Activated naive CD4-positive, alpha-beta T cell treated with anti-CD3 and anti-CD28 coated beads for 36 hours (primary cell): Measurements from ENCODE around the gene CCT5. TPM values are rescaled to one million over a fixed set of nuclear protein-coding genes. Genes with fewer than 3 reads are reported as not detected.

Source experiments
- CTCF ChIA-PET: fragments of 350-600 bp; sonication (Branson Sonifier 250); formaldehyde crosslinking; loops from one replicate; lab custom pipeline; 2021; ENCODE audit warnings: antibody characterized with exemption; lab: Charles Lee
- DNase-seq: peaks from one replicate; pipeline ENCODE4 v3.0.0-alpha.2; 2020
- H3K27ac Mint-ChIP-seq: one replicate; pipeline ENCODE4 v1.8.0; 2021; ENCODE audit warnings: mild to moderate bottlenecking, mixed read lengths
- H3K27me3 Mint-ChIP-seq: one replicate; pipeline ENCODE4 v1.8.0; 2021; ENCODE audit warnings: low read depth, mixed read lengths
- H3K36me3 Mint-ChIP-seq: one replicate; pipeline ENCODE4 v1.8.0; 2021; ENCODE audit warnings: low read depth, mixed read lengths
- H3K4me1 Mint-ChIP-seq: one replicate; pipeline ENCODE4 v1.8.0; 2021; ENCODE audit warnings: low read depth, mixed read lengths
- H3K4me3 Mint-ChIP-seq: one replicate; pipeline ENCODE4 v1.8.0; 2021; ENCODE audit warnings: mild to moderate bottlenecking, moderate library complexity, mixed read lengths
- H3K9me3 Mint-ChIP-seq: one replicate; pipeline ENCODE4 v1.8.0; 2021; ENCODE audit warnings: mixed read lengths
- intact Hi-C: fragments of 100-400 bp; cut with micrococcal nuclease; formaldehyde crosslinking; loops from one replicate; pipeline ENCODE4 v1.15.1; 2023
- total RNA-seq, 2 experiments: library from RNA; stranded (reverse); gene quantifications; one replicate each; pipeline ENCODE4 v1.2.3, GENCODE V29; 2021

CCT5 gene
- total RNA-seq: 100 to 1,000 TPM; 414 to 419 TPM

DNA sequence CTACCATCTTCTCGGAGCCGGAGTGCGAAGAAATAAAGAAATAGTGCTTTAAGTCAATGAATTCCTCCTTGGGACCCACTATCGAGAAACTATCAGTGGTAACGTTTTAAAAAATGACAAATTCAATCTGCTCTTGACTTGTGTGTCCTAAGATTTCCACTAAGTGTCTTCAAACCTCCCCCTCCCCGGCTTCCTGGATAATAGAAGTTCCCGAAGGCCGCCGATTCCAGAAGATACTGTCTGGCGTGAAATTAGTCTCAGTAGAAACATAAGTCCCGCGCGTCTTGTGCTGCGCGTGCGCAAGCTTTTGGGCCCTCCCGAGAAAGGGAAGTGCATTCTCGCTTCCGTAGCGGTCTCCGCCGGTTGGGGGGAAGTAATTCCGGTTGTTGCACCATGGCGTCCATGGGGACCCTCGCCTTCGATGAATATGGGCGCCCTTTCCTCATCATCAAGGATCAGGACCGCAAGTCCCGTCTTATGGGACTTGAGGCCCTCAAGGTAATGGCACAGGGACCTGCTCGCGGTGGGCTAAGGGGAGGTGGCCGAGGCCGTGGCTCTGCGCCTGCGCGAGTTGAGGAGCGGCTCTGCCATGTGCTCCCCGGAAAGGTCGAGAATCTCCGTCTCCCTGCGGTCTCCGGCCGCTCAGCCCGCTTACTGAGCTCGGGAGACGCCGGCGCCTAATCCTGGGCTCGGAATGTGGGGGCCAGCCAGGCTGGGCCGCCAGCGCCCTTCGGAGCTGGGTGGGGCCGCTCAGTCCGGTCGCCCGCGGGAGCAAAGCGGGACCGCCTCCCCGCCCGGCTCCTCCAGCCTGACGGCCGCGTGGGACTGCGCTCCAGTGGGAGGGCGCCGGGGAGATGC lies at the start of gene CCT5:
Gene CCT5, plus strand, starts transcription at position 333 of the 858 bp plus-strand sequence. Its CDS starts 61 bp downstream, at position 394.
- CTCF ChIA-PET: interaction anchor here (0.6 to 1.1 kb wide), 2 partner anchors 33 to 107 kb away, joined by 3 to 4 read pairs; no protein-coding TSS in a partner anchor
- no peaks in the 10 kb centered on the region for H3K9me3 Mint-ChIP-seq
- H3K36me3 Mint-ChIP-seq: peaks cover 35% of the 10 kb centered on the region
- H3K27ac Mint-ChIP-seq: peak within 1 kb of the TSS; percentile 99
- peak; percentile 93 for DNase-seq
- H3K27me3 Mint-ChIP-seq: no peaks in the 10 kb centered on the region
- H3K4me3 Mint-ChIP-seq: peak within 1 kb of the TSS; percentile 86
- peaks cover 47% of the 10 kb centered on the region for H3K4me1 Mint-ChIP-seq
- intact Hi-C loops: loop anchor here (1.0 to 10.0 kb wide), 8 partner anchors 35 to 895 kb away; partner anchors contain the start of genes ANKRD33B, DAP, MARCHF6 and ROPN1L

GRCh38 chr5:10201223-10201868 lies 48.7 kb upstream of the CCT5 start:
- CTCF ChIA-PET: no interaction called here
- H3K9me3 Mint-ChIP-seq: peaks cover 19% of the 10 kb centered on the region
- DNase-seq: no peak
- H3K27ac Mint-ChIP-seq: no peak overlapping the region
- intact Hi-C loops: no loop called here
- no peak overlapping the region for H3K4me3 Mint-ChIP-seq
- no peaks in the 10 kb centered on the region for H3K4me1 Mint-ChIP-seq
- H3K27me3 Mint-ChIP-seq: no peaks in the 10 kb centered on the region
- H3K36me3 Mint-ChIP-seq: peaks cover 7% of the 10 kb centered on the region

DNA sequence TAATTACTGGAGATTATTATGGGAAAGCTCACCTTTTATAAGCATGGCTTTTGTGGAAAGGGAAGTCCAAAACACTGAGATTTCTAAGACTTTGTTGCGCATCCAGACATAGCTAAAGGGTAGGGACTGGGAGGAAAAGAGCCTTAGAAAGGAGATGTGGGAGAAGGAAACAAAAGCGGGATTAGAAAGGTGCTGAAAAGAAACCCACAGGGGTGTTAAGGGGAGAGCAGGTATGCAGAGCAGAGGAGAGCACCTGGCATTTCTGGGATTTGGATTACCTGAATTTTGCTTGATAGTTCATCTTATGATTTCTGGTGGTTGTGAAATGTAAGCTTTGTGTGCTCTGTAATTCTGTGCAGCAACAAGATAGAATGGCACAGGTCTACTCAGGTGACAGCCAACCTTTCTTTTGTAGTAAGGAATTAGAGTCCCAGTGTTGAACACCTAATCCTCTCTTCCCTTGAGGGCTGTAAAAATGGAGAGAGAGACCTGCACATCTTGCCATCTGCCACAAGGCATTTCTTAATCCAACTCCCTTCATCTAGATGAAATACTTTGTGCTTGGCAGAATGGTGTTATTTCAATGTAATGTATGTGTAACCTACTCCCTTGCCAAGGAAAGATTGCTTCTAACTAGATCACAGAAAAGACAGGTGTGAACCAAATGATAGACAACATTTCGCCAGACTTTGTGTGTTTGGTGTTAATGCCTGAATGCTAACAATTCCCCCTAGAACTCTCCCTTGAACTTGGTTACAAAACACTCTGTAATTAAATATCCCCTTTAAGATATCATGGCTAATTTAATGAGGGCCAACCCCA lies 47.8 kb upstream of the CCT5 start:
- Mint-ChIP-seq H3K27me3 (no peaks in the 10 kb centered on the region), H3K27ac (no peak overlapping the region), H3K36me3 (peaks cover 7% of the 10 kb centered on the region), H3K4me3 (no peak overlapping the region), H3K9me3 (peaks cover 12% of the 10 kb centered on the region), H3K4me1 (no peaks in the 10 kb centered on the region)
- no peak for DNase-seq
- intact Hi-C loops: no loop called here
- CTCF ChIA-PET: no interaction called here

GRCh38 chr5:10209004-10209403 lies 41.1 kb upstream of the CCT5 start:
- Mint-ChIP-seq H3K4me3 (no peak overlapping the region), H3K9me3 (no peaks in the 10 kb centered on the region), H3K27ac (no peak overlapping the region), H3K4me1 (no peaks in the 10 kb centered on the region), H3K27me3 (no peaks in the 10 kb centered on the region), H3K36me3 (peaks cover 10% of the 10 kb centered on the region)
- no peak for DNase-seq
- CTCF ChIA-PET: interaction anchor here (0.6 kb wide), 1 partner anchor 106 kb away, joined by 8 read pairs; no protein-coding TSS in a partner anchor
- intact Hi-C loops: no loop called here

GRCh38 chr5:10213316-10213715 lies 36.8 kb upstream of the CCT5 start:
- Mint-ChIP-seq H3K9me3 (no peaks in the 10 kb centered on the region), H3K27me3 (no peaks in the 10 kb centered on the region), H3K4me1 (no peaks in the 10 kb centered on the region), H3K27ac (no peak overlapping the region), H3K4me3 (no peak overlapping the region), H3K36me3 (peaks cover 10% of the 10 kb centered on the region)
- CTCF ChIA-PET: interaction anchor here (0.7 kb wide), 1 partner anchor 799 kb away, joined by 4 read pairs; no protein-coding TSS in a partner anchor
- intact Hi-C loops: no loop called here
- DNase-seq: no peak

DNA sequence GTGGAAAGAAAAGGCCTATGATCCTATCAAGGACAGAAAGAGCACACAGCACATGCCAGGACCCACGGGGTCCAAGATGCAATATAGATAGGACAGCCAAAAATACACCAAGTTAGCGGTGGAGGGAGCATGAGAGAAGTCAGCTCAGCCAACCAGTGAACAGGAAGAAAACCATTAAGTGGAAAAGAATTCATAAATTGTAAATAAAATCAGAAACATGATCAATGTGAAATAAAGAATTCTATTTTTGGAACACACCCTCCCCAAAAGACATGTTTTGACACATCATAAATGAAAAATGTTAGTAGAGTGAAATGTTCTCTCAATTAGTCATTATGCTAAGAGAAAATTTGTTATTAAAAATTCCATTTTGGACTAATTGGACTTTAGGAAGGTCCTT lies 36.0 kb upstream of the CCT5 start:
- Mint-ChIP-seq H3K36me3 (peaks cover 10% of the 10 kb centered on the region), H3K27ac (no peak overlapping the region), H3K4me1 (no peaks in the 10 kb centered on the region), H3K9me3 (no peaks in the 10 kb centered on the region), H3K4me3 (no peak overlapping the region), H3K27me3 (no peaks in the 10 kb centered on the region)
- CTCF ChIA-PET: no interaction called here
- no peak for DNase-seq
- intact Hi-C loops: no loop called here

DNA sequence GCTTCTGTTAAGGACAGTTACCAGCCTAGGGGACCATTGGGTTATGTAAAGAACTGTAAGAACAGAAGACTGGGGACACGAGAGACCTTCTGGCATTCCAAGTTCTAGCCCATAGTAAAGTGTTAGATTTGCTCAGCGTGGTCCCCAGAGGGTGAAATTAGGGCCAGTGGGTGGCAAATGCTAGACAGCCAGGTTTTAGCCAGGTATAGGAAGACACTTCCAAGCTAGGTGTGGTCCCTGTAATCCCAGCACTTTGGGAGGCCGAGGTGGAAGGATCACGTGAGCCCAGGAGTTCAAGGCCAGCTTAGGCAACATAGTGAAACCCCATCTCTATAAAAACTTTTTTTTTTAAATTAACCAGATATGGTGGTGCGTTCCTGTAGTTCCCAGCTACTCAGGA lies 34.7 kb upstream of the CCT5 start:
- H3K36me3 Mint-ChIP-seq: peaks cover 8% of the 10 kb centered on the region
- intact Hi-C loops: no loop called here
- DNase-seq: no peak

GRCh38 chr5:10216107-10216506 lies 34.0 kb upstream of the CCT5 start:
- Mint-ChIP-seq H3K36me3 (peaks cover 5% of the 10 kb centered on the region), H3K27ac (no peak overlapping the region), H3K4me1 (no peaks in the 10 kb centered on the region), H3K27me3 (no peaks in the 10 kb centered on the region), H3K4me3 (no peak overlapping the region), H3K9me3 (no peaks in the 10 kb centered on the region)
- no peak for DNase-seq
- CTCF ChIA-PET: no interaction called here
- intact Hi-C loops: no loop called here

More for the DNA sequence above, 34.7 kb upstream of the CCT5 start:
- Mint-ChIP-seq H3K4me1 (no peaks in the 10 kb centered on the region), H3K9me3 (no peaks in the 10 kb centered on the region), H3K27me3 (no peaks in the 10 kb centered on the region), H3K27ac (no peak overlapping the region), H3K4me3 (no peak overlapping the region)
- CTCF ChIA-PET: no interaction called here

- CTCF ChIA-PET: interaction anchor here (1.1 kb wide), 1 partner anchor 47 kb away, joined by 3 read pairs; no protein-coding TSS in a partner anchor
- Mint-ChIP-seq H3K27me3 (no peaks in the 10 kb centered on the region), H3K27ac (no peak overlapping the region), H3K36me3 (peaks cover 12% of the 10 kb centered on the region), H3K4me1 (no peaks in the 10 kb centered on the region), H3K9me3 (no peaks in the 10 kb centered on the region), H3K4me3 (no peak overlapping the region)
- intact Hi-C loops: no loop called here
- no peak for DNase-seq
These were observed 31.4 kb upstream of the CCT5 start for GRCh38 chr5:10218658-10219057.

- Mint-ChIP-seq H3K4me1 (no peaks in the 10 kb centered on the region), H3K27me3 (no peaks in the 10 kb centered on the region), H3K9me3 (no peaks in the 10 kb centered on the region), H3K36me3 (peaks cover 16% of the 10 kb centered on the region), H3K27ac (no peak overlapping the region), H3K4me3 (no peak overlapping the region)
- no peak for DNase-seq
- CTCF ChIA-PET: interaction anchor here (1.1 kb wide), 1 partner anchor 46 kb away, joined by 3 read pairs; no protein-coding TSS in a partner anchor
- intact Hi-C loops: no loop called here
These were observed 31.0 kb upstream of the CCT5 start for GRCh38 chr5:10219068-10219467.

DNA sequence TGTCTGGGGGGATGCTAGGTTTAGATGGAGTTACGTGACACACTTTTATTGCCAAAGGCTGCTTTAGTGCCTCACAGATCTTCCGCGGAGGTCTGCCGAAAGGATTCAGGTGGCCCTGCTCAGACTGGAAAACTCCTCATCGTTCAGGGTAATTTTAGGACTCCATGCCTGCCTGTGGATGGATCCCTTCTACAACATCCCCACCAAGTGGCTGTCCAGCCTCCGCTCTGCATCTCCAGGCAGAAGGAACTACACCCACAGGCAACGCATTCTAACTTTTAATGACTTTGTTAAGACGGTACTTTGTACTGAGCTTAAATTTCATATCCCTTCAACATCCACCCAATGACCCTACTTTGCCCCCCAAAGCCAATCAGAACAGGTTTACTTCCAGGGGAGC lies 29.8 kb upstream of the CCT5 start:
- CTCF ChIA-PET: no interaction called here
- H3K4me3 Mint-ChIP-seq: no peak overlapping the region
- H3K9me3 Mint-ChIP-seq: peaks cover 4% of the 10 kb centered on the region
- H3K27ac Mint-ChIP-seq: no peak overlapping the region
- intact Hi-C loops: no loop called here
- H3K4me1 Mint-ChIP-seq: no peaks in the 10 kb centered on the region
- H3K27me3 Mint-ChIP-seq: no peaks in the 10 kb centered on the region
- H3K36me3 Mint-ChIP-seq: peaks cover 28% of the 10 kb centered on the region
- DNase-seq: no peak

DNA sequence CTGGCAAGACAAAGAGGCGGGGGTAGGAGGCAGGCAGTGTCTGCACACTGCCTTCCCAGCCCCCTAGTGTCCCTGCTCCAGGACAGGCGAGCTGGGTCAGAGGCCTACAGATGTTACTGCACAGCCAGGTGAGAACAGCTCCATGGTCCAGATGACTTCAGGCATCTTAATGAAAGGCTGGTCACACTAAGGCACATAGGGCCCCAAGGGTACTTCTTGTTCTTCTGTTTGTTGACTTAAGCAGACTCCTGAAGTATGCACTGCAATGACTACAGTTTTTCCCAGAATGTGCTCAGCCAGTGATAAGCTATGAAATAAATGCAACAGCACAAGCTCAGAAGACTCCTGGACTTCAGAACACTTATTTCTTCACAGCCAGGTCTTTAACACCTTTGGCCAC lies 27.8 kb upstream of the CCT5 start:
- Mint-ChIP-seq H3K27me3 (no peaks in the 10 kb centered on the region), H3K4me3 (no peak overlapping the region), H3K36me3 (peaks cover 46% of the 10 kb centered on the region), H3K9me3 (peaks cover 12% of the 10 kb centered on the region), H3K4me1 (no peaks in the 10 kb centered on the region), H3K27ac (no peak overlapping the region)
- CTCF ChIA-PET: interaction anchor here (0.6 kb wide), 1 partner anchor 194 kb away, joined by 3 read pairs; no protein-coding TSS in a partner anchor
- intact Hi-C loops: no loop called here
- no peak for DNase-seq
